Ishikawa (cell line): ENCODE results near the gene CR1.

Experiments used
- CEBPB ChIP-seq: IDR thresholded peaks from 2 replicates; pipeline ENCODE4 v1.6.1; 2012
- CREB1 ChIP-seq: IDR thresholded peaks from 2 replicates; pipeline ENCODE4 v1.6.1; 2012; ENCODE audit warnings: low read depth
- EGR1 ChIP-seq: IDR thresholded peaks from 2 replicates; pipeline ENCODE4 v1.6.1; 2012
- EP300 ChIP-seq: IDR thresholded peaks from 2 replicates; pipeline ENCODE4 v1.6.1; 2012; ENCODE audit warnings: borderline replicate concordance
- FOXM1 ChIP-seq: IDR thresholded peaks from 2 replicates; pipeline ENCODE4 v1.6.1; 2012; ENCODE audit warnings: low read depth, borderline replicate concordance
- MAX ChIP-seq: IDR thresholded peaks from 2 replicates; pipeline ENCODE4 v1.6.1; 2012
- NFIC ChIP-seq: IDR thresholded peaks from 2 replicates; pipeline ENCODE4 v1.6.1; 2012
- RAD21 ChIP-seq: IDR thresholded peaks from 2 replicates; pipeline ENCODE4 v1.6.1; 2012; ENCODE audit warnings: low read depth
- REST ChIP-seq: IDR thresholded peaks from 2 replicates; pipeline ENCODE4 v1.6.1; 2012; ENCODE audit warnings: low read depth, mild to moderate bottlenecking
- TAF1 ChIP-seq: IDR thresholded peaks from 2 replicates; pipeline ENCODE4 v1.6.1; 2012; ENCODE audit warnings: low read depth, mild to moderate bottlenecking
- TCF12 ChIP-seq: IDR thresholded peaks from 2 replicates; pipeline ENCODE4 v1.6.1; 2012; ENCODE audit warnings: low read depth
- TEAD4 ChIP-seq: IDR thresholded peaks from 2 replicates; pipeline ENCODE4 v1.6.1; 2012
- USF1 ChIP-seq: IDR thresholded peaks from 2 replicates; pipeline ENCODE4 v1.6.1; 2012
- YY1 ChIP-seq: IDR thresholded peaks from 2 replicates; pipeline ENCODE4 v1.6.1; 2012; ENCODE audit warnings: low read depth
- ZBTB7A ChIP-seq: IDR thresholded peaks from 2 replicates; pipeline ENCODE4 v1.6.1; 2012; ENCODE audit warnings: low read depth

Gene CR1

GRCh38 chr1:207504438-207504837 lies 8.5 kb downstream of the CR1 start:
- TF ChIP-seq REST (no peak), MAX (no peak), TEAD4 (no peak), EGR1 (no peak), TCF12 (no peak), TAF1 (no peak), YY1 (no peak)

- TF ChIP-seq USF1, result no peak
- TF ChIP-seq TCF12, result no peak
- no peak for TF ChIP-seq REST
Measured at GRCh38 chr1:207510444-207510843, 14.5 kb downstream of the CR1 start.

- TF ChIP-seq USF1 (no peak), YY1 (no peak), NFIC (no peak), TCF12 (no peak), RAD21 (no peak), TAF1 (no peak), FOXM1 (no peak), EGR1 (no peak), EP300 (no peak), CREB1 (no peak), REST (no peak), ZBTB7A (no peak), CEBPB (no peak), TEAD4 (no peak), MAX (no peak)
Measured at GRCh38 chr1:207514890-207515289, 18.9 kb downstream of the CR1 start.

- TF ChIP-seq CEBPB (no peak), NFIC (no peak), EGR1 (no peak), TEAD4 (no peak), EP300 (no peak), REST (no peak), MAX (no peak)
Measured at GRCh38 chr1:207516729-207517128, 20.8 kb downstream of the CR1 start.
